Kidney (tissue), 14 donors: ENCODE data around the gene GJA4. TPM values are rescaled to one million over a fixed set of nuclear protein-coding genes. Genes with fewer than 3 reads are reported as not detected.

ENCODE experiments used
- DNase-seq, 5 donors: peaks; one replicate each; pipeline ENCODE4 v3.0.0-alpha.2; 2013 to 2020
- FAIRE-seq: peaks from 2 replicates; lab custom pipeline; 2012; peaks lifted over from hg19 to GRCh38; lab: Jason Lieb, UNC
- H3K27ac ChIP-seq, 2 donors: one replicate each; pipeline ENCODE4 v1.7.0; 2013; ENCODE audit warnings: low read depth in 2 of 2, low read length in 2 of 2, inconsistent platforms in 1 of 2
- H3K27me3 ChIP-seq: one replicate; pipeline ENCODE4 v1.7.1; 2013; ENCODE audit warnings: low read length, inconsistent platforms; ENCODE audit not compliant: control insufficient read depth, insufficient read depth
- H3K36me3 ChIP-seq, 3 donors: one replicate each; pipeline versions ENCODE4 v1.7.0 to v1.7.1; 2013; ENCODE audit warnings: low read length in 3 of 3, control low read depth in 1 of 3, inconsistent platforms in 1 of 3; ENCODE audit not compliant: insufficient read depth in 3 of 3, control insufficient read depth in 2 of 3
- H3K4me1 ChIP-seq, 3 donors: one replicate each; pipeline versions ENCODE4 v1.7.0 to v1.7.1; 2013; ENCODE audit warnings: low read length in 3 of 3, inconsistent platforms in 1 of 3, low read depth in 1 of 3; ENCODE audit not compliant: control insufficient read depth in 2 of 3, insufficient read depth in 2 of 3
- H3K4me3 ChIP-seq, 3 donors: one replicate each; pipeline versions ENCODE4 v1.7.0 to v1.8.1; 2013; ENCODE audit warnings: low read length in 3 of 3, control low read depth in 1 of 3, inconsistent platforms in 1 of 3
- H3K9ac ChIP-seq, 3 donors: one replicate each; pipeline versions ENCODE4 v1.7.0 to v1.7.1; 2013; ENCODE audit warnings: low read length in 3 of 3, control low read depth in 1 of 3, inconsistent platforms in 1 of 3
- H3K9me3 ChIP-seq, 3 donors: one replicate each; pipeline versions ENCODE4 v1.7.0 to v1.7.1; 2013; ENCODE audit warnings: low read length in 3 of 3, control low read depth in 1 of 3, inconsistent platforms in 1 of 3; ENCODE audit not compliant: control insufficient read depth in 2 of 3, insufficient read depth in 1 of 3
- CTCF ChIP-seq: IDR thresholded peaks from 3 replicates; pipeline ENCODE4 v1.5.1; 2012; ENCODE audit warnings: mild to moderate bottlenecking, moderate library complexity, borderline replicate concordance; ENCODE audit not compliant: insufficient read depth; ENCODE audit errors: extremely low read depth
- intact Hi-C: fragments of 100-400 bp; cut with DNase I; formaldehyde crosslinking; loops from one replicate; pipeline ENCODE4 v1.11.1; 2022
- polyA plus RNA-seq: library from polyadenylated mRNA; stranded (reverse); fragments of 350-450 nt; fragmentation: Illumina TruSeq; extraction: RNeasy Lipid Tissue Mini Kit (QIAGEN cat#74804); gene quantifications from one replicate; pipeline ENCODE4 v1.2.3, GENCODE V29; 2014; ENCODE audit warnings: low read depth, low replicate concordance; ENCODE audit not compliant: insufficient read depth
- total RNA-seq: library from RNA; stranded (reverse); fragmentation: NEBNext Ultra II Directional; extraction: Animal tissue kit (Norgen Biotek cat#: 25700); gene quantifications from one replicate; pipeline ENCODE4 v1.2.1, GENCODE V29; 2021
- donor health status: control.
- donor health status: control.
- donor health status: control.
- donor health status: control.
- donor health status: control.
- donor health status: DM: yes; HTN: yes; CAD: no.
- donor health status: Normal renal cell carcinoma (clear cell type).

Gene GJA4
- total and polyA plus RNA-seq, 2 donors from 2014 or later, result 15.6 to 31.9 TPM

- DNase-seq, result peak in 3 of 5 donors; percentile 15 to 43 (median 41)
- no peak overlapping the region for H3K27ac ChIP-seq
- no peak for TF ChIP-seq CTCF
- H3K4me3 ChIP-seq, result no peak overlapping the region
- H3K27me3 ChIP-seq, result no peaks in the 10 kb centered on the region
- H3K9ac ChIP-seq, result no peak overlapping the region
- no peak for FAIRE-seq
- no peaks in the 10 kb centered on the region for H3K4me1 ChIP-seq
- intact Hi-C loops, result no loop called here
- H3K9me3 ChIP-seq, result no peaks in the 10 kb centered on the region
- H3K36me3 ChIP-seq, result no peaks in the 10 kb centered on the region
Observed at GRCh38 chr1:34758751-34759150, 34.0 kb upstream of the GJA4 start.

- no peak within 1 kb of the TSS for H3K9ac ChIP-seq
- H3K27me3 ChIP-seq, result no peaks in the 10 kb centered on the region
- H3K9me3 ChIP-seq, result no peaks in the 10 kb centered on the region
- TF ChIP-seq CTCF, result no peak
- intact Hi-C loops, result no loop called here
- H3K36me3 ChIP-seq, result no peaks in the 10 kb centered on the region
- DNase-seq (peak in 1 of 5 donors; percentile 57), FAIRE-seq (no peak)
- H3K4me3 ChIP-seq, result no peak within 1 kb of the TSS
- no peaks in the 10 kb centered on the region for H3K4me1 ChIP-seq
- no peak within 1 kb of the TSS for H3K27ac ChIP-seq
Observed at GRCh38 chr1:34759503-34760357, 33.1 kb upstream of the GJA4 start, which contains the start of gene GJB4. Gene GJB4 (plus strand): TSS chr1:34759740. CDS start chr1:34761255, 1,515 bp downstream.

- H3K4me3 ChIP-seq, result no peak overlapping the region
- no peaks in the 10 kb centered on the region for H3K27me3 ChIP-seq
- no peaks in the 10 kb centered on the region for H3K4me1 ChIP-seq
- intact Hi-C loops, result no loop called here
- H3K9ac ChIP-seq, result no peak overlapping the region
- H3K27ac ChIP-seq, result no peak overlapping the region
- no peak for TF ChIP-seq CTCF
- H3K36me3 ChIP-seq, result no peaks in the 10 kb centered on the region
- H3K9me3 ChIP-seq, result no peaks in the 10 kb centered on the region
- DNase-seq, result peak in 1 of 5 donors; percentile 62
- FAIRE-seq, result no peak
Observed at GRCh38 chr1:34761176-34761761, 31.5 kb upstream of the GJA4 start.
